Parathyroid adenoma (tissue), 2 donors: ENCODE data around the gene DDX10.

ENCODE experiments used
- H2AFZ ChIP-seq: fragments of 300-600 bp; sonication (generic); one replicate; pipeline ENCODE4 v1.7.0; 2017; ENCODE audit warnings: antibody characterized with exemption, mild to moderate bottlenecking
- H3K27ac ChIP-seq: fragments of 300-600 bp; sonication (generic); one replicate; pipeline ENCODE4 v1.7.0; 2017
- H3K27me3 ChIP-seq: fragments of 300-600 bp; sonication (generic); one replicate; pipeline ENCODE4 v1.7.0; 2017; ENCODE audit warnings: low read length; ENCODE audit not compliant: control insufficient read depth, insufficient read depth
- H3K36me3 ChIP-seq: fragments of 300-600 bp; sonication (generic); one replicate; pipeline ENCODE4 v1.7.0; 2017; ENCODE audit warnings: low read length; ENCODE audit not compliant: control insufficient read depth, insufficient read depth
- H3K4me1 ChIP-seq: fragments of 300-600 bp; sonication (generic); one replicate; pipeline ENCODE4 v1.7.0; 2017; ENCODE audit warnings: control low read depth
- H3K4me2 ChIP-seq: fragments of 300-600 bp; sonication (generic); one replicate; pipeline ENCODE4 v1.7.0; 2017; ENCODE audit warnings: low read length
- H3K4me3 ChIP-seq: fragments of 300-600 bp; sonication (generic); one replicate; pipeline ENCODE4 v1.7.0; 2017; ENCODE audit warnings: low read depth, low read length
- H3K79me2 ChIP-seq: fragments of 300-600 bp; sonication (generic); one replicate; pipeline ENCODE4 v1.7.0; 2017; ENCODE audit warnings: control low read depth
- H3K9ac ChIP-seq: fragments of 300-600 bp; sonication (generic); one replicate; pipeline ENCODE4 v1.7.0; 2017; ENCODE audit warnings: mild to moderate bottlenecking
- H3K9me3 ChIP-seq: fragments of 300-600 bp; sonication (generic); one replicate; pipeline ENCODE4 v1.7.0; 2017; ENCODE audit warnings: low read length; ENCODE audit not compliant: control insufficient read depth
- TF ChIP-seq, protein P1 (sequence below): fragments of 300-600 bp; sonication (generic); IDR thresholded peaks from one replicate; pipeline ENCODE4 v1.7.0; 2017; ENCODE audit warnings: antibody characterized with exemption, mild to moderate bottlenecking
- donor health status: primary hyperparathyroidism.

The DDX10 gene

DNA sequence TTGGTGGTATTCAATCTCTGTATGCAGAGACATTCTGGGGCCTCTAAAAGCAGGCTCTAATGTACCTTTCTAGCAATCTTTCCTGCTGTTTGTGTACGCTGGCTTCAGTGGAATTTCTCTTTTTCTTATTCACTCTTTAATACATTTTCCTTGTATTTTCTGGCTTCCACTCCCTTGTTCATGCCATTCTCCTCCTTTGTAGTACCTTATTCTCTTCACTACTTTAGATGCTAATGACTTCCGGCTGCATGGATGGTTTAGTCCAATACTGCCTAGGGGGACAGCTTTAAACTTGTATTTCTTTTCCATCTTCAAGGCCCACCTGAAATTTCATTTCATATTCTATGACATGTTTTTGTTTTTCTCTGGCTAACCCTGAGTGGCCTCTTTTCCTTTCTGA is 40.2 kb downstream of the DDX10 start:
- no peak overlapping the region for H3K4me2 ChIP-seq
- no peaks in the 10 kb centered on the region for H3K79me2 ChIP-seq
- TF ChIP-seq, protein P1, sequence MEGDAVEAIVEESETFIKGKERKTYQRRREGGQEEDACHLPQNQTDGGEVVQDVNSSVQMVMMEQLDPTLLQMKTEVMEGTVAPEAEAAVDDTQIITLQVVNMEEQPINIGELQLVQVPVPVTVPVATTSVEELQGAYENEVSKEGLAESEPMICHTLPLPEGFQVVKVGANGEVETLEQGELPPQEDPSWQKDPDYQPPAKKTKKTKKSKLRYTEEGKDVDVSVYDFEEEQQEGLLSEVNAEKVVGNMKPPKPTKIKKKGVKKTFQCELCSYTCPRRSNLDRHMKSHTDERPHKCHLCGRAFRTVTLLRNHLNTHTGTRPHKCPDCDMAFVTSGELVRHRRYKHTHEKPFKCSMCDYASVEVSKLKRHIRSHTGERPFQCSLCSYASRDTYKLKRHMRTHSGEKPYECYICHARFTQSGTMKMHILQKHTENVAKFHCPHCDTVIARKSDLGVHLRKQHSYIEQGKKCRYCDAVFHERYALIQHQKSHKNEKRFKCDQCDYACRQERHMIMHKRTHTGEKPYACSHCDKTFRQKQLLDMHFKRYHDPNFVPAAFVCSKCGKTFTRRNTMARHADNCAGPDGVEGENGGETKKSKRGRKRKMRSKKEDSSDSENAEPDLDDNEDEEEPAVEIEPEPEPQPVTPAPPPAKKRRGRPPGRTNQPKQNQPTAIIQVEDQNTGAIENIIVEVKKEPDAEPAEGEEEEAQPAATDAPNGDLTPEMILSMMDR: no peak
- no peak overlapping the region for H3K9ac ChIP-seq
- H3K27me3 ChIP-seq: no peaks in the 10 kb centered on the region
- no peak overlapping the region for H3K27ac ChIP-seq
- H3K4me1 ChIP-seq: no peaks in the 10 kb centered on the region
- no peak overlapping the region for H3K4me3 ChIP-seq
- H2AFZ ChIP-seq: no peak overlapping the region
- H3K36me3 ChIP-seq: no peaks in the 10 kb centered on the region
- H3K9me3 ChIP-seq: no peaks in the 10 kb centered on the region

DNA sequence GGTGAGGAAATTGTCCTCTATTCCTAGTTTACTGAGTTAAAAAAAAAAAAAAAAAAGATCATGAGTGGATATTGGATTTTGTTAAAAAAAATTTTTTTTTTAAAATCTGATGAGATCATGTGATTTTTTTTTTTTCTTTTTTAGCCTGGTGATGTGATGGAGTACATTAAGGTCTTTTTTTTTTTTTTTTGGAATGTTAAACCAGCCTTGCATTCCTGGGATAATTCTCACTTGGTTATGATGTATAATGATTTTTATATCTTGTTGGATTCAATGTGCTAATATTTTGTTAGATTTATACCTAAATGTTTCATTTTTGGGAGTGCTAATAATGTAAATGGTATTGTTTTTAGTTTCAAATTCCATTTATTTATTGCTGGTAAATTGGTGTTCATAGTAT is 43.3 kb downstream of the DDX10 start:
- H3K4me3 ChIP-seq: no peak overlapping the region
- H3K4me1 ChIP-seq: no peaks in the 10 kb centered on the region
- H2AFZ ChIP-seq: no peak overlapping the region
- H3K36me3 ChIP-seq: no peaks in the 10 kb centered on the region
- H3K79me2 ChIP-seq: no peaks in the 10 kb centered on the region
- no peak overlapping the region for H3K27ac ChIP-seq
- TF ChIP-seq, protein P1: no peak
- H3K9me3 ChIP-seq: no peaks in the 10 kb centered on the region
- no peak overlapping the region for H3K9ac ChIP-seq
- no peak overlapping the region for H3K4me2 ChIP-seq
- no peaks in the 10 kb centered on the region for H3K27me3 ChIP-seq

DNA sequence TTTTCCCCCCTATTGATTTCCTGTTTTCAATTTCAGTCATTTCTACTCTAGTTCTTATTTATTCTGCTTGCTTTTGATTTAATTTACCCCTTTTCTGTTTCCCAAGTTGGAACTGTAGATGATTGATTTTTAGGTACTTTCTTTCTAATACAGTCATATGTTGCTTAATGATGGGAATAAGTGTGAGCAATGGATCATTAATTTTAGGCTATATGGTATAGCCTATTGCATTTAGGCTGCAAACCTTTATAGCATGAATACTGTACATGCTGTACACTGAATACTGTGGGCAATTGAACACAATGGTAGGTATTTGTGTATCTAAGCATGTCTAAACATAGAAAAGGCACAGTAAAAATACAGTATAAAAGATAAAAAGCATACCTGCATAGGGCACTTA is 44.9 kb downstream of the DDX10 start:
- no peaks in the 10 kb centered on the region for H3K79me2 ChIP-seq
- H3K9ac ChIP-seq: no peak overlapping the region
- H3K36me3 ChIP-seq: no peaks in the 10 kb centered on the region
- TF ChIP-seq, protein P1: no peak
- no peak overlapping the region for H3K4me3 ChIP-seq
- H3K4me1 ChIP-seq: no peaks in the 10 kb centered on the region
- no peak overlapping the region for H3K4me2 ChIP-seq
- H3K27ac ChIP-seq: no peak overlapping the region
- no peaks in the 10 kb centered on the region for H3K9me3 ChIP-seq
- H2AFZ ChIP-seq: no peak overlapping the region
- no peaks in the 10 kb centered on the region for H3K27me3 ChIP-seq

DNA sequence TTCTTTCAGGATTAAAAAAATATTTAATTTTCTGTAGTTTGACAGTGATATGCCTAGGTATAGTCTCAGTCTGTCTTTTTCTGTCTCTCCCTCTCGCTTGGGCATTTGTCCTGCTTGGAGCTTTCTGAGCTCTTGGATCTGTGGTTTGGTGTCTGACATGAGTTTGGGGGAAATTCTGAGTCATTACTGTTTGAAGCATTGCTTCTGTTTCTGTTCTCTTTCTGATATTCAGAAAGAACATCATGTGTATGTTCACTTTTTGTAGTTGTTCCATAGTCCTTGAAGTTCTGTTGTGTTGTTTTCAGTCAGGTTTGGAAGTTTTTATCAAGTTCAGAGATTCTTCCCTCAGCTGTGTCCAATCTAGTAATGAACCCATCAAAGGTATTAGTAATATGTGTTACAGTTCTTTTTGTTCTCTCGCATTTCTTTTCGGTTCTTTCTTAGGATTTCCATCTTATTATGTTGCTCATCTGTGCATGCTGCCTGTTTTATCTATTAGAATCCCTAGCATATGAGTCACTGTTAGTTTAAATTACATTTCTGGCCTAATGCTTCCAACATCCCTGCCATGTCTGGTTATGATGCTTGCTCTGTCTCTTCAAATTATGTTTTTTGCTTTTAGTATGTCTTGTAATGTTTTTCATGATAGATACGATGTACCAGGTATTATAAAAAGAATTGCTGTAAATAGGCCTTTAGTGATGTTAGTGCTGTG is 48.4 kb downstream of the DDX10 start:
- H3K4me1 ChIP-seq: no peaks in the 10 kb centered on the region
- H3K36me3 ChIP-seq: no peaks in the 10 kb centered on the region
- no peak overlapping the region for H3K4me2 ChIP-seq
- TF ChIP-seq, protein P1: no peak
- no peaks in the 10 kb centered on the region for H3K27me3 ChIP-seq
- H3K4me3 ChIP-seq: no peak overlapping the region
- H2AFZ ChIP-seq: no peak overlapping the region
- H3K79me2 ChIP-seq: no peaks in the 10 kb centered on the region
- no peaks in the 10 kb centered on the region for H3K9me3 ChIP-seq
- no peak overlapping the region for H3K27ac ChIP-seq
- no peak overlapping the region for H3K9ac ChIP-seq

DNA sequence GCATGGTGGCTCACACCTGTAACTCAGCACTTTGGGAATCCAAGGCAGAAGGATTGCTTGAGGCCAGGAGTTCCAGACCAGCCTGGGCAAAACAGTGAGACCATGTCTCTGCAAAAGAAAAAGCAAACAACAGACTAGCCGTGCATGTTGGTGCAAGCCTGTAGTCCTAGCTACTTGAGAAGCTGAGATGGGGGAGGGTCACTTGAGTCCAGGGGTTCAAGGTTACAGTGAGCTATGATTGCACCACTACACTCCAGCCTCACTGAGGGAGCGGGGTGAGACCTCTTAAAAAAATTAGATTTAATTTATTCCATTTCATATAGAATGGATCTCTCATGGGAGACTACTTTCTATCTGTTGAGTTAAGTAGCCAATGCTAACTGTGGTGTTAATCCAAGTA is 50.4 kb downstream of the DDX10 start:
- Histone ChIP-seq H2AFZ (no peak overlapping the region), H3K9me3 (no peaks in the 10 kb centered on the region), H3K9ac (no peak overlapping the region), H3K79me2 (no peaks in the 10 kb centered on the region), H3K27ac (no peak overlapping the region), H3K4me2 (no peak overlapping the region), H3K4me3 (no peak overlapping the region), H3K4me1 (no peaks in the 10 kb centered on the region), H3K36me3 (no peaks in the 10 kb centered on the region), H3K27me3 (no peaks in the 10 kb centered on the region)
- TF ChIP-seq, protein P1: no peak
